Progenitor cell of endocrine pancreas (in vitro differentiated cells): ENCODE data around the gene CTBP1. TPM values are rescaled to one million over a fixed set of nuclear protein-coding genes. Genes with fewer than 3 reads are reported as not detected.
A peak's percentile ranks its signal among the peaks of the same experiment; 100 is the strongest.

ENCODE experiments used
- DNase-seq: peaks from one replicate; pipeline ENCODE4 v3.0.0; 2021; ENCODE audit warnings: low spot score; ENCODE audit not compliant: unreplicated experiment
- H3K27ac Mint-ChIP-seq: 2 replicates; pipeline ENCODE4 v1.8.0; 2021; ENCODE audit warnings: mild to moderate bottlenecking, moderate library complexity, mixed read lengths
- H3K27me3 Mint-ChIP-seq: 2 replicates; pipeline ENCODE4 v1.8.0; 2021; ENCODE audit warnings: mixed read lengths
- H3K36me3 Mint-ChIP-seq: 2 replicates; pipeline ENCODE4 v1.8.0; 2022; ENCODE audit warnings: mixed read lengths; ENCODE audit not compliant: insufficient read depth
- H3K4me1 Mint-ChIP-seq: 2 replicates; pipeline ENCODE4 v1.8.0; 2021; ENCODE audit warnings: low read depth, mixed read lengths
- H3K4me3 Mint-ChIP-seq: 2 replicates; pipeline ENCODE4 v1.8.0; 2021; ENCODE audit warnings: low read depth, mild to moderate bottlenecking, moderate library complexity, mixed read lengths
- H3K9me3 Mint-ChIP-seq: 2 replicates; pipeline ENCODE4 v1.8.0; 2021; ENCODE audit warnings: low read depth, mixed read lengths
- CTCF ChIP-seq: fragments of 200-600 bp; sonication (generic); IDR thresholded peaks from one replicate; pipeline ENCODE4 v1.5.0; 2021; ENCODE audit warnings: antibody characterized with exemption, mild to moderate bottlenecking; ENCODE audit not compliant: unreplicated experiment
- total RNA-seq: library from RNA; stranded (reverse); gene quantifications from 2 replicates; pipeline ENCODE4 v1.2.1, GENCODE V29; 2021

Gene CTBP1
- total RNA-seq, 1 donor from 2014 or later, result 199 TPM

GRCh38 chr4:1253831-1254230, 4.9 kb upstream of the CTBP1 start:
- Mint-ChIP-seq H3K9me3 (peaks cover 34% of the 10 kb centered on the region), H3K27ac (no peak overlapping the region), H3K4me1 (peaks cover 6% of the 10 kb centered on the region), H3K27me3 (no peaks in the 10 kb centered on the region), H3K36me3 (peaks cover 38% of the 10 kb centered on the region), H3K4me3 (no peak overlapping the region)
- no peak for DNase-seq
- TF ChIP-seq CTCF, result no peak

GRCh38 chr4:1252928-1253492, 4.1 kb upstream of the CTBP1 start:
- H3K27ac Mint-ChIP-seq, result no peak overlapping the region
- H3K4me1 Mint-ChIP-seq, result peaks cover 6% of the 10 kb centered on the region
- peaks cover 38% of the 10 kb centered on the region for H3K36me3 Mint-ChIP-seq
- H3K4me3 Mint-ChIP-seq, result peak overlapping the region; percentile 41
- no peak for TF ChIP-seq CTCF
- no peaks in the 10 kb centered on the region for H3K27me3 Mint-ChIP-seq
- no peak for DNase-seq
- peaks cover 29% of the 10 kb centered on the region for H3K9me3 Mint-ChIP-seq

GRCh38 chr4:1251773-1252066, 2.8 kb upstream of the CTBP1 start:
- Mint-ChIP-seq H3K27me3 (no peaks in the 10 kb centered on the region), H3K4me1 (peaks cover 11% of the 10 kb centered on the region), H3K36me3 (peaks cover 37% of the 10 kb centered on the region), H3K4me3 (no peak overlapping the region), H3K27ac (no peak overlapping the region), H3K9me3 (peaks cover 23% of the 10 kb centered on the region)
- no peak for TF ChIP-seq CTCF
- no peak for DNase-seq

GRCh38 chr4:1250921-1251772, 2.2 kb upstream of the CTBP1 start:
- H3K4me3 Mint-ChIP-seq, result peak overlapping the region; percentile 78
- peaks cover 23% of the 10 kb centered on the region for H3K9me3 Mint-ChIP-seq
- H3K27ac Mint-ChIP-seq, result peak overlapping the region; percentile 92
- TF ChIP-seq CTCF, result no peak
- no peaks in the 10 kb centered on the region for H3K27me3 Mint-ChIP-seq
- no peak for DNase-seq
- H3K4me1 Mint-ChIP-seq, result peaks cover 16% of the 10 kb centered on the region
- peaks cover 37% of the 10 kb centered on the region for H3K36me3 Mint-ChIP-seq

- H3K36me3 Mint-ChIP-seq, result peaks cover 37% of the 10 kb centered on the region
- no peak for DNase-seq
- no peaks in the 10 kb centered on the region for H3K27me3 Mint-ChIP-seq
- no peak for TF ChIP-seq CTCF
- peak overlapping the region; percentile 78 for H3K4me3 Mint-ChIP-seq
- H3K27ac Mint-ChIP-seq, result peak overlapping the region; percentile 92
- H3K4me1 Mint-ChIP-seq, result peaks cover 17% of the 10 kb centered on the region
- peaks cover 18% of the 10 kb centered on the region for H3K9me3 Mint-ChIP-seq
Measured at GRCh38 chr4:1250527-1250812, 1.5 kb upstream of the CTBP1 start.
